ENCODE measurements around the gene TASOR2. TPM values are rescaled to one million over a fixed set of nuclear protein-coding genes. Genes with fewer than 3 reads are reported as not detected.

TASOR2 gene
- total RNA-seq, 2 experiments from 2014 or later, result 41.8 to 43.8 TPM

- no peaks in the 10 kb centered on the region for H3K9me3 Mint-ChIP-seq
- POLR2A ChIA-PET, result no interaction called here
- no peaks in the 10 kb centered on the region for H3K27me3 Mint-ChIP-seq
- peaks cover 3% of the 10 kb centered on the region for H3K4me1 Mint-ChIP-seq (ENCODE audit: low read depth)
- H3K36me3 Mint-ChIP-seq, result peaks cover 15% of the 10 kb centered on the region
- DNase-seq, result no peak
- H3K27ac Mint-ChIP-seq, result peak overlapping the region; percentile 31
- peak overlapping the region; percentile 12 for H3K4me3 Mint-ChIP-seq
- CTCF ChIA-PET, result no interaction called here
- intact Hi-C loops (cut with micrococcal nuclease), result no loop called here
These were observed 37.0 kb upstream of the TASOR2 start for GRCh38 chr10:5647507-5648240.

DNA sequence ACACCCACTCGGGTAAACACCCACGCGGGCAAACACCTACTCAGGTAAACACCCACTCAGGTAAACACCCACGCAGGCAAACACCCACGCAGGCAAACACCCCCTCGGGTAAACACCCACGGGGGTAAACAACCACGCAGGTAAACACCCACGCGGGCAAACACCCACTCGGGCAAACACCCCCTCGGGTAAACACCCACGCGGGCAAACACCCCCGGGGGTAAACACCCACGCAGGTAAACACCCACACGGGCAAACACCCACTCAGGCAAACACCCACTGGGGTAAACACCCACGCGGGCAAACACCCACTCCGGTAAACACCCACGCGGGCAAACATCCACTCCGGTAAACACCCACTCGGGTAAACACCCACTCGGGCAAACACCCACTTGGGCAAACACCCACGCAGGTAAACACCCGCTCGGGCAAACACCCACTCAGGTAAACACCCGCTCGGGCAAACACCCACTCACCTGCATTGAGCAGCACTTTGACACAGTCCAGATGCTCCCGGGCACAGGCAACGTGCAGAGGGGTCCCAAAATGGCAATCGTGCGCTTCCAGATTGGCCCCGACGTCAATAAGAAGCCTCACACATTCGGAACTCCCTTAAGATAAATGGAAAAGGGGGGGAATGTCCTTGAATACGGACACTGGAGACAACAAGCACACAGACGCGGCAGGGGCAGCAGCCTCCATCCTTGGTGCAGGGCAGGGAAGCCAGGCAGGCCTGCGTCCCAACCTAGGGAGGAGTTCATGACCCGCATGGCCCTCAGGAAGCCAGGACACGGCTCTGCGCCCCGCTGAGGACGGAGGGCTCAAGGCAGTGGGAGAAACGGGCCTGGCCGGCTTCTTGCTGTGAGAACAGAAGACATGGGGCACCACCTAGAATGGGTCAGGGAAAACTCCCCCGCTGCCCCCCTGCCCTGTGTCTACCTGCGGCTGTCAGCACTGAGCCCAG, 35.9 kb upstream of the TASOR2 start:
- intact Hi-C loops (cut with micrococcal nuclease), result no loop called here
- Mint-ChIP-seq H3K9me3 (no peaks in the 10 kb centered on the region), H3K27me3 (no peaks in the 10 kb centered on the region), H3K36me3 (peaks cover 14% of the 10 kb centered on the region), H3K4me1 (ENCODE audit: low read depth) (peaks cover 3% of the 10 kb centered on the region), H3K27ac (peak overlapping the region; percentile 69), H3K4me3 (no peak overlapping the region)
- CTCF ChIA-PET, result no interaction called here
- DNase-seq, result no peak
- POLR2A ChIA-PET, result no interaction called here

- intact Hi-C loops (cut with micrococcal nuclease), result no loop called here
- no peak overlapping the region for H3K27ac Mint-ChIP-seq
These were observed 34.9 kb upstream of the TASOR2 start for GRCh38 chr10:5649746-5650145.

DNA sequence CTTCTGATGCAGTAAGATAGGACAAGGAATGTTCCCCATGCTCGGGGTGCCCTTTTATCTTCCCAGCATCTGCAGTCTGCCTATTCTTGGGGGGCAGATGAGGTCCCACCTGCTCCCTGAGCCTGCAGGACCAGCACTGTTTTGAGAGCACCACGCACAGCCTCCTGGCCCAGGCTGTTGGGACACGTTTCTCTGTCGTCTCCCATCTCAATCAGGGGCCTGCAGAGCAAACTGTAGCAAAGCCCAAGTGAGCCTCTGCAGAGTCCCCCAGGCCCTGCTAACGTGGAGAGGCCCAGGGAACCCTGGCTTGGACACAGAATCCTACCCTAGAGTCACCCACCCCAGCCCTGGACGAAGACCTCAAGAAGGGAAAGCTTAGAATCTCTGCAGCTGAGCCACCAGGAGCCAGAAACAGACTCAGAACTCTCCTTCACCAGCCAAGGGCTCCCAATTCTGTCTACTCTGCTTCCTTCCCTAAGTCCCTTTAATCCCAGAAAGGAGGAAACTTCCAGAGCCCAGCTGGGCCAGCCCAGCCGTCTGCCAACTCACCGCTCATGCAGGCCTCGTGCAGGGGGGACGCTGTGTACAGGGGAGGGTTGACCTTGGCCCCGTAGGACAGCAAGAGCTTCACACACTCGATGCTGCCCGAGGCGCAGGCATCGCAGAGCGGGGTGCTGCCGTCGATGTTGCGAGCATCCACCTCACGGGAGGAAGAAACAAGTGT, 33.8 kb upstream of the TASOR2 start:
- CTCF ChIA-PET, result no interaction called here
- H3K4me1 Mint-ChIP-seq (ENCODE audit: low read depth), result peaks cover 20% of the 10 kb centered on the region
- H3K27me3 Mint-ChIP-seq, result no peaks in the 10 kb centered on the region
- no peak overlapping the region for H3K4me3 Mint-ChIP-seq
- H3K36me3 Mint-ChIP-seq, result peaks cover 12% of the 10 kb centered on the region
- POLR2A ChIA-PET, result no interaction called here
- intact Hi-C loops (cut with micrococcal nuclease), result no loop called here
- H3K27ac Mint-ChIP-seq, result no peak overlapping the region
- DNase-seq, result no peak
- no peaks in the 10 kb centered on the region for H3K9me3 Mint-ChIP-seq

More at GRCh38 chr10:5649746-5650145, 34.9 kb upstream of the TASOR2 start:
- Mint-ChIP-seq H3K36me3 (peaks cover 12% of the 10 kb centered on the region), H3K9me3 (no peaks in the 10 kb centered on the region), H3K27me3 (no peaks in the 10 kb centered on the region), H3K4me1 (ENCODE audit: low read depth) (peaks cover 9% of the 10 kb centered on the region), H3K4me3 (no peak overlapping the region)
- ChIA-PET POLR2A (no interaction called here), CTCF (interaction anchor here (0.6 kb wide), 1 partner anchor 62 kb away, joined by 3 read pairs; no protein-coding TSS in a partner anchor)
- no peak for DNase-seq

GRCh38 chr10:5651388-5651764, 33.3 kb upstream of the TASOR2 start:
- Mint-ChIP-seq H3K4me3 (no peak overlapping the region), H3K36me3 (peaks cover 12% of the 10 kb centered on the region), H3K4me1 (ENCODE audit: low read depth) (peaks cover 21% of the 10 kb centered on the region), H3K27me3 (no peaks in the 10 kb centered on the region), H3K9me3 (no peaks in the 10 kb centered on the region), H3K27ac (no peak overlapping the region)
- POLR2A ChIA-PET, result no interaction called here
- CTCF ChIA-PET, result no interaction called here
- DNase-seq, result no peak
- intact Hi-C loops (cut with micrococcal nuclease), result no loop called here

DNA sequence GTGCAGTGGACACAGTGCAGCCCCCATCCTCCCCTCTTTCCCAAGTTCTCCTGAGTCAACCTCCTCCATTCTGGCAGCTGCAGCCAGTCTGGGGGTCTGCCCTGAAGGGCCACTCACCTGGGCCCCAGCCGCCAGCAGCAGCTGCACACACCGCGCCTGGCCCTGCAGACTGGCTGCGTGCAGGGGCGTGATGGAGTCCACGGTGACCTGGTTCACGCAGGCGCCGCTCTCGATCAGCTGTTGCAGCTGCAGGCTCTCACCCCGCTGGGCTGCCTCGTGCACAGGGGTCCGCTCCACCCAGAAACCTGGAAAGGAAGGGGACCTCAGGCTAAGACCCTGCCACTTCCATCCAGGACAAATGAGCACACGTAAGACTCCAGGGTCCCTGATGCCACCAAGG, 31.9 kb upstream of the TASOR2 start:
- H3K36me3 Mint-ChIP-seq, result peaks cover 10% of the 10 kb centered on the region
- no peak overlapping the region for H3K4me3 Mint-ChIP-seq
- intact Hi-C loops (cut with micrococcal nuclease), result no loop called here
- H3K4me1 Mint-ChIP-seq (ENCODE audit: low read depth), result peaks cover 34% of the 10 kb centered on the region
- no peak for DNase-seq
- no peaks in the 10 kb centered on the region for H3K9me3 Mint-ChIP-seq
- CTCF ChIA-PET, result no interaction called here
- no peak overlapping the region for H3K27ac Mint-ChIP-seq
- POLR2A ChIA-PET, result no interaction called here
- no peaks in the 10 kb centered on the region for H3K27me3 Mint-ChIP-seq

DNA sequence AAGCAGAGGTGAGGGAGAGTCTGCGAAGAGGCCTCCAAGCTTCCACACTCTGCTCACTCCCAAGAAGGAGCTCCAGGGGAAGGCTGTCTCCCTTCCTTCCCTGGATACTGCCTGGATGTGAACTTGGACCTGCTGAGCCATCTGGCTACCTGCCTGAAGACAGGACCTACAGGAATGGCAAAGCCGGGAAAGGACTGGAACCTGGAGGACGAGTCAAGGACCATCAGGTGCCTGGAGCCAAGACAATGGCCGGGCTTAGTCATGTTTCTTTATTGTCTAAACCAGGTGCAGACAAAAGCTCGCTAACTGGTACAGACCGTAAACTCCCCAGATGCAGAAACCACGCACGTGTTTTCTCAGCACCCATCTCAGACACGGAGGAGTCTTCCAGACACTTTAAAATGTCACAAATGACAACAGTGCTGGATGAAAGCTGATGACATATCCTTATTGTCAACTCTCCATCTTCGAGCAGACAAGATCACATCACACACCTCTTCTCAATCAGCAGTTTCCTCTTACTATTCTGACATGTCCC, 30.4 kb upstream of the TASOR2 start:
- no peak for DNase-seq
- H3K27ac Mint-ChIP-seq, result no peak overlapping the region
- no peaks in the 10 kb centered on the region for H3K27me3 Mint-ChIP-seq
- intact Hi-C loops (cut with micrococcal nuclease), result no loop called here
- POLR2A ChIA-PET, result no interaction called here
- CTCF ChIA-PET, result interaction anchor here (1.7 kb wide), 1 partner anchor 25 kb away, joined by 6 read pairs; no protein-coding TSS in a partner anchor
- H3K9me3 Mint-ChIP-seq, result no peaks in the 10 kb centered on the region
- H3K4me3 Mint-ChIP-seq, result no peak overlapping the region
- H3K4me1 Mint-ChIP-seq (ENCODE audit: low read depth), result peaks cover 33% of the 10 kb centered on the region
- peaks cover 6% of the 10 kb centered on the region for H3K36me3 Mint-ChIP-seq

DNA sequence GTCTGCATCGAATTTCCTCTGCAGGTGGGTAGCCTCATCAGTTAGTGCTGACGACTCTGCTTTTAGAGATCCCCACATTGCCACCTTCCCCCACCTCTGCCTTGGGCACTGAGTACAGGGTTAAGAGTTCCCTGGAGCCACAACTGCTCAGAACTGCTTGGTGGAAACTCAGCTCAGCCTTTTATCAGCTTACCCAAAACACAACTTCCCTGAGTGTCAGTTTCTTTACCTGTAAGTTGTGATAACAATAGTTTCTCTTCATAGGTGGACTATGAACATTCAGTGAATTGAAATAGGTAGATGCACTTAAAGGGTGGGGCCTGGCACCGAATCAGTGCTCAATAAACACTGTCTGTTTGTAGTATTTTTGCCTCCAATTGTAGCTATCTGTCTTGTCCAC, 29.5 kb upstream of the TASOR2 start:
- Mint-ChIP-seq H3K4me1 (ENCODE audit: low read depth) (peaks cover 42% of the 10 kb centered on the region), H3K4me3 (no peak overlapping the region), H3K36me3 (peaks cover 2% of the 10 kb centered on the region), H3K27ac (no peak overlapping the region), H3K9me3 (no peaks in the 10 kb centered on the region), H3K27me3 (no peaks in the 10 kb centered on the region)
- ChIA-PET CTCF (interaction anchor here (1.7 kb wide), 1 partner anchor 25 kb away, joined by 6 read pairs; no protein-coding TSS in a partner anchor), POLR2A (no interaction called here)
- intact Hi-C loops (cut with micrococcal nuclease), result no loop called here
- peak; percentile 33 for DNase-seq

DNA sequence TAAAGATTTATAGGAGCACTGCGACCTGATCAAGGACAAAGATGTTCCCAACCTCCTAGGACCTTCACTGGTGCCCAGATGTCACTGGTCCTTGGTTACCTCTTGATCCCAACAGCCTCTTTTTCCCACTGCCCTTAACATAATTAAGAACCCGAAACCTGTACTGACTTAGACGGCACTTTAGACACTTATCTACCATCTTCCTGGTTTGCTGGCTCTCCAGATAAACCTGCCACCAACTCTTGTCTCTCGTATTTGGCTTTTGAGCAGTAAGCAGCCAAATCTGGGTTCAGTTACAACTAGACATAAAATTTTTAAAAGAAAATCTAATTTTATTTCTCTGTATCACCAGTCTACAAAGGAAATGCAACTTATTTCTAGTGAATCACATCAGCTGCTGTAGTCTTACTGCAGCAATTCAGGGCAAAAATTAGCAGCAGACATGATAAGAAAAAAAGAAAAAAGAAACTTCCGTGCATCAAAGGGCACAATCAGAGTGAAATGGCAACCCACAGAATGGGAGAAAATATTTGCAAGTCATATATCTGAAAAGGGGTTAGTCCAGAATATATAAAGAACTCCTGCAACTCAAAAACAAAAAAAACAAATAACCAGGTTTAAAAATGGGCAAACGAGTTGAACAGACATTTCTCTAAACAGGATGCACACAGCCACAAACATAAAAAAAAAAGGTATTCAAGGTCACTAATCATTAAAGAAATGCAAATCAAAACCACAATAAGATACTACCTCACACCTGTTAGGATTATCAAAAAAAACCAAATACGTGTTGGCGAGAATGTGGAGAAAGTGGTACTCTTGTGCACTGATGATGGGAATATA, 27.7 kb upstream of the TASOR2 start:
- H3K4me1 Mint-ChIP-seq (ENCODE audit: low read depth), result peaks cover 46% of the 10 kb centered on the region
- no peaks in the 10 kb centered on the region for H3K27me3 Mint-ChIP-seq
- ChIA-PET CTCF (interaction anchor here (0.6 to 0.8 kb wide), 2 partner anchors 27 to 49 kb away, joined by 3 read pairs; no protein-coding TSS in a partner anchor), POLR2A (no interaction called here)
- intact Hi-C loops (cut with micrococcal nuclease), result no loop called here
- H3K4me3 Mint-ChIP-seq, result no peak overlapping the region
- no peaks in the 10 kb centered on the region for H3K9me3 Mint-ChIP-seq
- H3K36me3 Mint-ChIP-seq, result no peaks in the 10 kb centered on the region
- no peak for DNase-seq
- no peak overlapping the region for H3K27ac Mint-ChIP-seq

DNA sequence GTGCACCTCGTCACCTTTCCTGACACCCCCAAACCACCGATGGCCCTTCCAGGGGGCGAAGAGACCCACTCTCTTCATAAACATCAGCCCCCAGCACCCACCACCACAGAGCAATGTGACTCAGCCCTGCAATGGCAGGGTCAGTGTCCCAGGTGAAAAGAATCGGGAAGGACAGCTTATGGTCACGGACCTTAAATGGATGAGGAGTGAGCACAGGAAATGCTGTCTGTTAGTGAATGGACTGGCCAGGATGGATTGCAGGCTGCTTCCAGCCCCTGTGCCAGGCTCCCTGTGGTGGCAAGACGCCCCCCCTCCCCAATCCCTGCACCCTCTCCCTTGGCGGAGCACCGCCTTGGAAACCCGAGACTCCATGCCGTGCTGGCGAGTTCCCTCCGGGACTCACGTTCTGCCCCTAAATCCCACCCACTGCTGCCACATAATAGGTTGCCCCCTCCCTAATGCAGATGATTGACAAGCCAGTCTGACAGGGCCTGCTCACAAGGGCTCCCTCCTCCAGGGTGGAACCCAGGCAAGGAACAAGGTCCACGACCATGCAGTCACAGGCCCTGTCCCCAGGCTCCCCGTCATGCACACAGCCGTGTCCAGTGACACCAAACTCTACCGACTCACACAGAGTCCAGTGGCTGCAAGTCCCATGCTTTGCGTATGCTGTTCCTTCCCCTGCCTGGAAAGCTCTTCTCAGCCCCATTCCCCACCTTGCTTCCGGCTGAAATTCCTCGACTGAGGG, 25.6 kb upstream of the TASOR2 start:
- H3K27me3 Mint-ChIP-seq, result no peaks in the 10 kb centered on the region
- peaks cover 46% of the 10 kb centered on the region for H3K4me1 Mint-ChIP-seq (ENCODE audit: low read depth)
- no peak overlapping the region for H3K27ac Mint-ChIP-seq
- DNase-seq, result no peak
- H3K9me3 Mint-ChIP-seq, result no peaks in the 10 kb centered on the region
- ChIA-PET POLR2A (no interaction called here), CTCF (no interaction called here)
- no peak overlapping the region for H3K4me3 Mint-ChIP-seq
- intact Hi-C loops (cut with micrococcal nuclease), result no loop called here
- H3K36me3 Mint-ChIP-seq, result no peaks in the 10 kb centered on the region
